Measurements from ENCODE around the gene WDR76. TPM values are rescaled to one million over a fixed set of nuclear protein-coding genes. Genes with fewer than 3 reads are reported as not detected.

Gene WDR76
- total and polyA plus RNA-seq, 8 donors = 8.6 to 23.1 (median 15.9) TPM

- peak; percentile 96 for ATAC-seq
- intact Hi-C loops (cut with DNase I) = no loop called here
- no peak for TF ChIP-seq CTCF (IDR thresholded peaks at IDR 0.05)
- Histone ChIP-seq H3K36me3 (peaks cover 0 to 37% of the 10 kb centered on the region in 2 donors), H3K27ac (peak within 1 kb of the TSS; percentile 94), H3K4me1 (peaks cover 19 to 36% of the 10 kb centered on the region in 2 donors), H3K9me3 (no peaks in the 10 kb centered on the region), H3K4me3 (peak within 1 kb of the TSS; percentile 85 to 97), H3K27me3 (no peaks in the 10 kb centered on the region)
- peak; percentile 99 to 100 (median 100) for DNase-seq
Observed at GRCh38 chr15:43791993-43792760, 34.6 kb upstream of the WDR76 start, which contains the start of gene SERF2. Gene SERF2, plus strand, starts transcription at chr15:43792320. Its CDS starts 57 bp downstream, at chr15:43792377.

GRCh38 chr15:43792761-43793476, 33.9 kb upstream of the WDR76 start:
- H3K4me3 ChIP-seq = peak overlapping the region; percentile 85 to 97
- intact Hi-C loops (cut with DNase I) = no loop called here
- H3K36me3 ChIP-seq = peaks cover 0 to 38% of the 10 kb centered on the region in 2 donors
- peak overlapping the region; percentile 94 for H3K27ac ChIP-seq
- H3K9me3 ChIP-seq = no peaks in the 10 kb centered on the region
- peak; percentile 8 for ATAC-seq
- peak in 3 of 4 donors; percentile 25 to 61 (median 27) for DNase-seq
- H3K27me3 ChIP-seq = no peaks in the 10 kb centered on the region
- no peak for TF ChIP-seq CTCF (IDR thresholded peaks at IDR 0.05)
- H3K4me1 ChIP-seq = peaks cover 19 to 42% of the 10 kb centered on the region in 2 donors

- no peak for ATAC-seq
- no peak for DNase-seq
- Histone ChIP-seq H3K27ac (peak overlapping the region; percentile 94), H3K4me1 (peaks cover 19 to 49% of the 10 kb centered on the region in 2 donors), H3K36me3 (peaks cover 0 to 38% of the 10 kb centered on the region in 2 donors), H3K4me3 (peak overlapping the region; percentile 85 to 97), H3K9me3 (no peaks in the 10 kb centered on the region), H3K27me3 (no peaks in the 10 kb centered on the region)
- intact Hi-C loops (cut with DNase I) = no loop called here
- TF ChIP-seq CTCF (IDR thresholded peaks at IDR 0.05) = no peak
Observed at GRCh38 chr15:43793647-43794046, 33.2 kb upstream of the WDR76 start.

- ATAC-seq (no peak), DNase-seq (no peak)
- no peaks in the 10 kb centered on the region for H3K27me3 ChIP-seq
- peak overlapping the region; percentile 94 for H3K27ac ChIP-seq
- TF ChIP-seq CTCF (IDR thresholded peaks at IDR 0.05) = no peak
- no peaks in the 10 kb centered on the region for H3K9me3 ChIP-seq
- H3K4me3 ChIP-seq = peak overlapping the region in 1 of 2 donors; percentile 85
- H3K4me1 ChIP-seq = peaks cover 19 to 57% of the 10 kb centered on the region in 2 donors
- peaks cover 0 to 45% of the 10 kb centered on the region in 2 donors for H3K36me3 ChIP-seq
- intact Hi-C loops (cut with DNase I) = no loop called here
Observed at GRCh38 chr15:43794269-43795037, 32.3 kb upstream of the WDR76 start.

All from left lung (tissue), 10 donors.